NCI-H1417 (cell line): ENCODE data around the gene CD58.

Experiments used
- DNase-seq, 3 experiments: peaks; one replicate each; lab custom pipeline; 2025; lab: John Stamatoyannopoulos, UW

Gene CD58

GRCh38 chr1:116472431-116472961, 98.3 kb downstream of the CD58 start:
- DNase-seq: peak; percentile 53 to 98 (median 81)

GRCh38 chr1:116471241-116471640, 99.6 kb downstream of the CD58 start:
- DNase-seq: no peak

GRCh38 chr1:116470671-116471070, 100.2 kb downstream of the CD58 start:
- no peak for DNase-seq

- DNase-seq: no peak
These were observed 103.8 kb downstream of the CD58 start for GRCh38 chr1:116466810-116467557.

GRCh38 chr1:116465845-116466685, 104.8 kb downstream of the CD58 start:
- DNase-seq: peak; percentile 29 to 45 (median 44)

GRCh38 chr1:116465477-116465844, 105.4 kb downstream of the CD58 start:
- DNase-seq: no peak
